Neural progenitor cell (in vitro differentiated cells): Measurements from ENCODE around the gene RNF145.

ENCODE experiments used
- CTCF ChIP-seq: fragments of 200-600 bp; sonication (generic); IDR thresholded peaks from 2 replicates; pipeline ENCODE4 v1.5.1; 2017; ENCODE audit warnings: antibody characterized with exemption, mild to moderate bottlenecking
- EZH2 ChIP-seq: fragments of 200-600 bp; sonication (generic); IDR thresholded peaks from 2 replicates; pipeline ENCODE4 v1.6.1; 2017; ENCODE audit warnings: antibody characterized with exemption, mild to moderate bottlenecking, moderate library complexity

- TF ChIP-seq CTCF: no peak
- TF ChIP-seq EZH2: no peak
Measured at GRCh38 chr5:159163027-159163700, 46.2 kb downstream of the RNF145 start.
